ENCODE results near the gene PCYT2. TPM values are rescaled to one million over a fixed set of nuclear protein-coding genes. Genes with fewer than 3 reads are reported as not detected.

PCYT2 gene
- total and polyA plus RNA-seq, 9 of the 15 experiments (the other 6 are each of a cell fraction or from before 2014, with no cell fraction given), result 0.92 to 134 (median 82.5) TPM

- in situ Hi-C loops (cut with MboI) (no loop called here), intact Hi-C loops (cut with micrococcal nuclease) (no loop called here)
- peak overlapping the region in 1 of 2 experiments; percentile 43; a peak in 2 of 4 replicates for H3K9ac ChIP-seq (ENCODE audit: insufficient read depth in 1 of 2, low read depth in 2 of 2, low read length in 2 of 2)
- POLR2A ChIA-PET, result interaction anchor here (0.9 kb wide), 1 partner anchor 8 kb away, joined by 5 read pairs; the partner anchor contains the start of genes ALYREF and ANAPC11
- FAIRE-seq (no peak), ATAC-seq (no peak), DNase-seq (ENCODE audit: extremely low read depth in 1 of 4, low spot score in 3 of 4) (no peak)
- no peak overlapping the region for H3K27ac ChIP-seq (ENCODE audit: extremely low read depth, low read depth, low read length)
- CTCF ChIA-PET (ENCODE audit: low intra/inter-chr PET ratio), result no interaction called here
- no peaks in the 10 kb centered on the region for H3K9me1 ChIP-seq (ENCODE audit: control insufficient read depth, insufficient read depth, low read length)
- no peaks in the 10 kb centered on the region for H3K27me3 ChIP-seq (ENCODE audit: control insufficient read depth in 2 of 2, insufficient read depth in 2 of 2, low read length in 2 of 2)
- H3K79me2 ChIP-seq (ENCODE audit: control insufficient read depth, insufficient read depth, low read length), result no peaks in the 10 kb centered on the region; the same call in 2 of the 3 replicates
- H4K20me1 ChIP-seq (replicated peaks; ENCODE audit: control insufficient read depth, insufficient read depth, low read length), result peaks cover 9% of the 10 kb centered on the region; the same call in 1 of the 2 replicates
- peaks cover 67% of the 10 kb centered on the region; the same call in 2 of the 3 replicates for H3K36me3 ChIP-seq (ENCODE audit: control insufficient read depth, insufficient read depth, low read length)
- H3K4me2 ChIP-seq (ENCODE audit: insufficient read depth, low read length), result no peak overlapping the region
- H3K9me3 ChIP-seq (replicated peaks; ENCODE audit: control insufficient read depth, insufficient read depth, low read depth, low read length), result no peaks in the 10 kb centered on the region
- no peak overlapping the region for H2AFZ ChIP-seq (ENCODE audit: low read depth, low read length)
- H3K4me1 ChIP-seq (replicated peaks in 1 of 2; ENCODE audit: control insufficient read depth in 2 of 2, insufficient read depth in 2 of 2, low read length in 2 of 2), result peaks cover 10 to 67% of the 10 kb centered on the region in 2 experiments
- no peak overlapping the region for H3K4me3 ChIP-seq
- BruUV-seq (replicated peaks), result no TSS peak
- 72% methylated on average over 15 of the region's 18 CpGs for WGBS (ENCODE audit: insufficient coverage, low coverage, missing lambda C conversion rate)
- TF ChIP-seq ZNF143 (CRISPR knock-in tag; IDR thresholded peaks at IDR 0.05) (no peak), ZNF75A (CRISPR knock-in tag; IDR thresholded peaks at IDR 0.05) (no peak), ARNT (IDR thresholded peaks at IDR 0.05) (no peak), GABPB1 (CRISPR knock-in tag; IDR thresholded peaks at IDR 0.05) (no peak), NEUROD1 (IDR thresholded peaks at IDR 0.05; ENCODE audit: borderline replicate concordance, low read depth, low read length, partially characterized antibody) (no peak), ZNF589 (CRISPR knock-in tag; IDR thresholded peaks at IDR 0.05; ENCODE audit: low read depth) (no peak), ADNP (tag; IDR thresholded peaks at IDR 0.05) (no peak), SMAD2 (IDR thresholded peaks at IDR 0.05; ENCODE audit: low read depth, low read length) (no peak), E4F1 (CRISPR knock-in tag; IDR thresholded peaks at IDR 0.05; ENCODE audit: borderline replicate concordance) (no peak), POLR2B (IDR thresholded peaks at IDR 0.05; ENCODE audit: low read depth, partially characterized antibody) (peak; percentile 17), TRIM24 (IDR thresholded peaks at IDR 0.05) (no peak), TFAM (CRISPR knock-in tag; conservative IDR thresholded peaks at IDR 0.05) (no peak), POLR2AphosphoS2 (IDR thresholded peaks at IDR 0.05; ENCODE audit: low read length) (peak; percentile 58; the same call in 1 of the 2 replicates), ZC3H11A (IDR thresholded peaks at IDR 0.05; ENCODE audit: low read depth, low read length) (no peak), TAF15 (IDR thresholded peaks at IDR 0.05; ENCODE audit: low read depth, low read length) (0 out of 2 replicates have a peak, but pooled peaks have one; percentile 39), OTX1 (CRISPR knock-in tag; IDR thresholded peaks at IDR 0.05) (0 out of 2 replicates have a peak, but pooled peaks have one; percentile 16), ZNF764 (CRISPR knock-in tag; IDR thresholded peaks at IDR 0.05; ENCODE audit: low read depth) (0 out of 2 replicates have a peak, but pooled peaks have one; percentile 23), FOXK1 (CRISPR knock-in tag; IDR thresholded peaks at IDR 0.05; ENCODE audit: borderline replicate concordance) (no peak)
- TF ChIP-seq, protein P1, sequence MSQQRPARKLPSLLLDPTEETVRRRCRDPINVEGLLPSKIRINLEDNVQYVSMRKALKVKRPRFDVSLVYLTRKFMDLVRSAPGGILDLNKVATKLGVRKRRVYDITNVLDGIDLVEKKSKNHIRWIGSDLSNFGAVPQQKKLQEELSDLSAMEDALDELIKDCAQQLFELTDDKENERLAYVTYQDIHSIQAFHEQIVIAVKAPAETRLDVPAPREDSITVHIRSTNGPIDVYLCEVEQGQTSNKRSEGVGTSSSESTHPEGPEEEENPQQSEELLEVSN (IDR thresholded peaks at IDR 0.05; ENCODE audit: borderline replicate concordance in 1 of 2, extremely low read depth in 1 of 2, insufficient read depth in 1 of 2, insufficient read length in 1 of 2, low read depth in 1 of 2, low read length in 1 of 2, poor library complexity in 1 of 2, severe bottlenecking in 1 of 2), result no peak
Observed at GRCh38 chr17:81900181-81900820, 10.9 kb downstream of the PCYT2 start.
